Measurements from ENCODE around the gene PEAK1. TPM values are rescaled to one million over a fixed set of nuclear protein-coding genes. Genes with fewer than 3 reads are reported as not detected.

PEAK1 gene
- total RNA-seq, 4 donors from 2014 or later, result 78.3 to 112 (median 95.2) TPM

DNA sequence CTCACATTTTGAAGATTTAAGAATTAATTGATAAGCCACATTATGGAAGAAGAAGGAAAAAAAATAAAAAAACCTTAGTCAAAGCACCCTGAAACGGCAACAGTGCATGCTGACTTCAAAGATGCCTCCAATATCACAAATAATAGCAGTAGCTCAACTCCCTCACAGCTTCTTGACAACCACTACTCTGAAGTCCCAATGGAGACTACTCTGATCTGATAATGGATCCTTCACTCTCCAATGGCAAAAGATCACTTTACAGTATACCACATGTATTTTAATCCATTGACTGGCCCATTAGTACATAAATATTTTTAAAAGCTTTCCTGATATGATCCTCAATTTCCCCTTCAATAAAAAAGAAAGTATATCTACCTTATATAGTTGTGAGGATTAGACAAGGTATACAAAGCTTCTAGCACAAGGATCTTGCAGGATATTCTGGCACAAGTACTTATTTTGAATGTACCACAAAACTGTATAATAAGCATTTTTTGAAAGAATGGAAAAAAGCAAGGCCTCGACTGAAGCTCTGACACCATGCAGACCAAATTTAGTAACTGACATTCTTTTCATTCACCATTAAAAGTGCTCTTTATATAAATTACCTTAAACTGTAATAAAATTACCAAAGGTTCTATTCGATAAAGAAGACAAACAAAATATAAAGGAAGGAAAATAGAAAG is 91.9 kb downstream of the PEAK1 start:
- no peak for DNase-seq (ENCODE audit: low spot score in 2 of 2)
- no peak for TF ChIP-seq EP300 (IDR thresholded peaks at IDR 0.05)
- TF ChIP-seq, protein P1, sequence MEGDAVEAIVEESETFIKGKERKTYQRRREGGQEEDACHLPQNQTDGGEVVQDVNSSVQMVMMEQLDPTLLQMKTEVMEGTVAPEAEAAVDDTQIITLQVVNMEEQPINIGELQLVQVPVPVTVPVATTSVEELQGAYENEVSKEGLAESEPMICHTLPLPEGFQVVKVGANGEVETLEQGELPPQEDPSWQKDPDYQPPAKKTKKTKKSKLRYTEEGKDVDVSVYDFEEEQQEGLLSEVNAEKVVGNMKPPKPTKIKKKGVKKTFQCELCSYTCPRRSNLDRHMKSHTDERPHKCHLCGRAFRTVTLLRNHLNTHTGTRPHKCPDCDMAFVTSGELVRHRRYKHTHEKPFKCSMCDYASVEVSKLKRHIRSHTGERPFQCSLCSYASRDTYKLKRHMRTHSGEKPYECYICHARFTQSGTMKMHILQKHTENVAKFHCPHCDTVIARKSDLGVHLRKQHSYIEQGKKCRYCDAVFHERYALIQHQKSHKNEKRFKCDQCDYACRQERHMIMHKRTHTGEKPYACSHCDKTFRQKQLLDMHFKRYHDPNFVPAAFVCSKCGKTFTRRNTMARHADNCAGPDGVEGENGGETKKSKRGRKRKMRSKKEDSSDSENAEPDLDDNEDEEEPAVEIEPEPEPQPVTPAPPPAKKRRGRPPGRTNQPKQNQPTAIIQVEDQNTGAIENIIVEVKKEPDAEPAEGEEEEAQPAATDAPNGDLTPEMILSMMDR (IDR thresholded peaks at IDR 0.05), result no peak
- TF ChIP-seq POLR2A (IDR thresholded peaks at IDR 0.05), result no peak
- H3K36me3 ChIP-seq, result no peaks in the 10 kb centered on the region
- H3K4me1 ChIP-seq, result peaks cover 0 to 43% (median 8%) of the 10 kb centered on the region in 4 donors
- 51 to 56% methylated on average over 3 of the region's 3 CpGs for WGBS, 2 donors
- no peak overlapping the region for H3K4me3 ChIP-seq
- no peak overlapping the region for H3K27ac ChIP-seq
- H3K27me3 ChIP-seq, result no peaks in the 10 kb centered on the region
- H3K9me3 ChIP-seq, result no peaks in the 10 kb centered on the region

DNA sequence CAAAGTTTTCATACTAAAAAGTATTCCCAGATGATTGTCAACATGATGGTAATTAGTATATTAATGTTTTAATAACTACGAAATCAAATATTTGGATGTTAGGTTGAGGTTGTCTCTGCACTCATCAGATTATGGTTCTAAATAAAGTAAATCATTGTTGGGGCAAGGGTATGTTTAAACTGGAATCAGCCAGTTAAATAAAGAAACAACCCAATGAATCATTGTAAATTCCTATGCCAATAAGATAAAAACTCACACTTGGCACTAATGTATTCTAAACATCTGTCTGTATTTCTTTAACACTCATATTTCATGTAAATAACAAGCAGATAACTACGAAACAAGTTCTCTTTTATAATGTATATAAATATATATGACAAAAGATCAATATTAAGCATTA is 92.7 kb downstream of the PEAK1 start:
- 66 to 71% methylated on average over 2 of the region's 2 CpGs for WGBS, 2 donors
- Histone ChIP-seq H3K36me3 (no peaks in the 10 kb centered on the region), H3K4me1 (peaks cover 0 to 43% (median 8%) of the 10 kb centered on the region in 4 donors), H3K27me3 (no peaks in the 10 kb centered on the region), H3K9me3 (no peaks in the 10 kb centered on the region), H3K27ac (peak overlapping the region in 1 of 4 donors; percentile 21), H3K4me3 (no peak overlapping the region)
- DNase-seq (ENCODE audit: low spot score in 2 of 2), result no peak
- TF ChIP-seq POLR2A (IDR thresholded peaks at IDR 0.05), result no peak
- TF ChIP-seq, protein P1 (IDR thresholded peaks at IDR 0.05), result no peak

DNA sequence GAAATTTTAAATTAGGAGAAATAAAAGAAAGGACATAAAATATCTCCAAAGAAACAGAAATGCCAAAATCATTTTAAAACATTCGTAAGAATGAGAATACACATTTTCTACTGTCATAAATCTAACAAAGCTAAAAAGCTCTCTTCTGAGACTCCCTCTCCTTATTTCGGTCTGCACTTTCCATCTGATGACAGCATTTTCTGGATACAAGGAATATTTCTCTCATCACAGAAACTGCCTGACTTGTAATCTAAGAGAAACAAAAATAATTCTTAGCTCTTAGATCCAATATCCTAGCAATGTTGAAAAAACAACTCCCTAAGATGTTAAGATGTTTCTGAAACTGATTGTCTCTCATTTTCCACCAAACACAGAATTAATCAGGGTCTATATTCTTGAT is 93.5 kb downstream of the PEAK1 start:
- TF ChIP-seq POLR2A (IDR thresholded peaks at IDR 0.05) (no peak), EP300 (IDR thresholded peaks at IDR 0.05) (no peak)
- TF ChIP-seq, protein P1 (IDR thresholded peaks at IDR 0.05), result no peak
- 60 to 62% methylated on average over 2 of the region's 2 CpGs for WGBS, 2 donors

DNA sequence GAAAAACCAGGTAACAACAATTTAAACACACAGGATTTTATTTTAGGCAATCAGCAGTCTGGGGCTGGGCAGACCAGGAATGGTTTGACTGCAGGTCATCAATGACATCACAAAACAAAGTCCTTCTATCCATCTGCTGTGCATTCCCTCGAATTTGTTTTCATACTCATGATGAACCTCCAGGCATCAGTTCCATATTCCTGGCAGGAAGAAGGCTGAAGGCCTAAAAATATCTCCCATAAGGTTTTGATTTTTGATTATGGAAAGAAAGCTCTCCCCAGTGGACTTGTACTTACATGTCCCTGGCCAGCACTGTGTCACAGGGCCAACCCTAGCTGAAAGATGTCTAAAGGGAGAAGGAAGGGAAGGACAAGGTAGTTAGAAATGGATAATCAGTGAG is 107.4 kb downstream of the PEAK1 start:
- no peaks in the 10 kb centered on the region for H3K9me3 ChIP-seq
- no peaks in the 10 kb centered on the region for H3K36me3 ChIP-seq
- TF ChIP-seq EP300 (IDR thresholded peaks at IDR 0.05) (no peak), POLR2A (IDR thresholded peaks at IDR 0.05) (no peak)
- TF ChIP-seq, protein P1 (IDR thresholded peaks at IDR 0.05), result no peak
- 23 to 39% methylated on average over 1 of the region's 1 CpG for WGBS, 2 donors
- H3K27ac ChIP-seq, result no peak overlapping the region
- no peaks in the 10 kb centered on the region for H3K27me3 ChIP-seq
- DNase-seq (ENCODE audit: low spot score in 2 of 2), result no peak
- H3K4me1 ChIP-seq, result peaks cover 0 to 24% (median 0%) of the 10 kb centered on the region in 4 donors
- no peak overlapping the region for H3K4me3 ChIP-seq

More for the DNA sequence above, 93.5 kb downstream of the PEAK1 start:
- Histone ChIP-seq H3K4me1 (peaks cover 0 to 43% (median 8%) of the 10 kb centered on the region in 4 donors), H3K4me3 (no peak overlapping the region), H3K9me3 (no peaks in the 10 kb centered on the region), H3K27ac (peak overlapping the region in 1 of 4 donors; percentile 43), H3K36me3 (no peaks in the 10 kb centered on the region), H3K27me3 (no peaks in the 10 kb centered on the region)
- no peak for DNase-seq (ENCODE audit: low spot score in 2 of 2)

DNA sequence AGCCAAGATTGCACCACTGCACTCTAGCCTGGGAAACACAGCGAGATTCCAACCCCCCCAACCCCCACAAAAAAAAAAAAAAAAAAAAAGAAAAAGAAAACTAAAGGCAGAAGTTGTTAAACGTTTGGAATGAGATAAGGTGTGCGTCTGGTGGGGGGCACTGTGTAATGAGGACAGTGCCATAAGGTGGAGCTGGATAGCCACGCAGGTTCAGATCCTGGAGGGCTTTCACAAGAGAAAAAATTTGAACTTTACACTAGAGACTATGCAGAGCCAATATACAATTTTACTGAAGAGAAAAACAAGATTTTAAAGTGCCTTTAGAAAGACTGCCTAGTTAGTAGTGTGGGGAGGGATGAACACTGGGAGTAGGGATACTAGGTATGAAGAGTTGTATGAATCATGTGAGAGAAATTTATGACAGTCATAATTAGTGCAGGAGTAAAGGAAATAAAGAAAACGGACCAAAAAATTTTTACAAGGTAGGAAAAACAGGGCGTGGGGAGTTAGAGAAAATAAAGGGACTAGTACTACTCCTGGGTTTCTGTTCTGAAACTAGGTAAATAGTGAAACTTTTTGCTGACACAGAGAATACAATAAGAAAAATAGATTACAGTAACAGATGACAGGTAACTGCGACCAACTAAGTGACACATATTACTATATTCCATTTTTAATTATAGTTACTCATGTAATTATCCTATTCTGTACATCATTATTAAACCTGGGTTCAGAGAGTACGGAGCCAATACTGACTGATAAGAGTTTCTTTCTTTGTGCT is 108.1 kb downstream of the PEAK1 start:
- Histone ChIP-seq H3K36me3 (no peaks in the 10 kb centered on the region), H3K9me3 (no peaks in the 10 kb centered on the region), H3K27me3 (no peaks in the 10 kb centered on the region), H3K4me3 (no peak overlapping the region), H3K27ac (no peak overlapping the region), H3K4me1 (peaks cover 0 to 25% (median under 1%) of the 10 kb centered on the region in 4 donors)
- no peak for DNase-seq (ENCODE audit: low spot score in 2 of 2)
- TF ChIP-seq, protein P1 (IDR thresholded peaks at IDR 0.05), result no peak
- TF ChIP-seq EP300 (IDR thresholded peaks at IDR 0.05), result no peak
- no peak for TF ChIP-seq POLR2A (IDR thresholded peaks at IDR 0.05)
- WGBS, 2 donors, result 88 to 91% methylated on average over 8 of the region's 8 CpGs
